ENCODE measurements around the gene ACTG1. TPM values are rescaled to one million over a fixed set of nuclear protein-coding genes. Genes with fewer than 3 reads are reported as not detected.

Gene ACTG1
- total RNA-seq, 1 experiment from 2014 or later: 3,455 TPM

- no peak for TF ChIP-seq ZNF425 (CRISPR knock-in tag; conservative IDR thresholded peaks at IDR 0.05)
- no peak for TF ChIP-seq ZNF396 (CRISPR knock-in tag; IDR thresholded peaks at IDR 0.05; ENCODE audit: borderline replicate concordance)
- TF ChIP-seq JAZF1 (CRISPR knock-in tag; IDR thresholded peaks at IDR 0.05): no peak
- no peak for TF ChIP-seq TCF7 (CRISPR knock-in tag; IDR thresholded peaks at IDR 0.05; ENCODE audit: low read depth)
- TF ChIP-seq NFYB (CRISPR knock-in tag; conservative IDR thresholded peaks at IDR 0.05; ENCODE audit: low read depth): no peak
- TF ChIP-seq RELA (CRISPR knock-in tag; IDR thresholded peaks at IDR 0.05; ENCODE audit: borderline replicate concordance): no peak
- TF ChIP-seq OVOL2 (CRISPR knock-in tag; IDR thresholded peaks at IDR 0.05; ENCODE audit: borderline replicate concordance): no peak
- no peak for TF ChIP-seq AR (CRISPR knock-in tag; IDR thresholded peaks at IDR 0.05)
- TF ChIP-seq GTF2I (CRISPR knock-in tag; conservative IDR thresholded peaks at IDR 0.05): no peak
Measured at GRCh38 chr17:81551458-81552243, 39.1 kb upstream of the ACTG1 start (continued).

DNA sequence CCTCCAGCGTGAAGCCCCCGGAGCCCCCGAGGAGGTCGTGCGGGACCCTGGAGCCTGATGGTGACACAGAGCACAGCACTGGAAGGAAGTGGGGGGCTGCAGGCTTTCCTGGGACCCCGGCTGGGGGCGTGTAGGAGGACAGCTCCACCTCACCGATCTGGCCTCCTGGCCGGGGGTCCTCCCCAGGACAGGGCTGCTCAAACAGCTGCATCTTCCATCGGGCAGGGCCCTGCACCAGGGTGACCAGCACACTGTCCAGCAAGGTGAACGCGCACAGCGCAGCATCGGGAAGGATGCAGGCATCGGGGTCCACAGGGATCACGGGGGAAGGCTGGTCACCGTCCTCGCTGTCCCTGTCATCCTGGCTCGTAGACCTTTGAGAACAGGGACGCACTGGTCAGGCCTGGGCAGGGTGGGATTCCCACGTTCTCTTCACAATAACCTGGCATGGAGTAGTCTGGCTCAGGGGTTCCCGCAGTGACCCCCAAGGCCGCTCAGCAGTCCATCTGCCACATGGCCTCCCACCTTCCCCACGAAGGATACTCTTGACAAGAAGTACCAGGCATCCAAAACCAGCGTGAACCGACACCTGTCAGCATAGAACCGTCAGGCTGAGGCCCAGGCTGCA, 38.3 kb upstream of the ACTG1 start:
- Mint-ChIP-seq H3K27me3 (ENCODE audit: low read depth) (no peaks in the 10 kb centered on the region), H3K4me1 (peaks cover 20% of the 10 kb centered on the region), H3K27ac (no peak overlapping the region), H3K9me3 (no peaks in the 10 kb centered on the region), H3K36me3 (peaks cover 21% of the 10 kb centered on the region), H3K4me3 (peak overlapping the region; percentile 88)
- ChIA-PET POLR2A (interaction anchor here (1.1 to 1.2 kb wide), 2 partner anchors 13 to 28 kb away, joined by 3 to 4 read pairs; no protein-coding TSS in a partner anchor), CTCF (interaction anchor here (1.8 to 2.2 kb wide), 3 partner anchors 13 to 32 kb away, joined by 9 to 14 read pairs (median 11); no protein-coding TSS in a partner anchor)
- DNase-seq (ENCODE audit: low spot score) (no peak), ATAC-seq (no peak)
- TF ChIP-seq, protein P1, sequence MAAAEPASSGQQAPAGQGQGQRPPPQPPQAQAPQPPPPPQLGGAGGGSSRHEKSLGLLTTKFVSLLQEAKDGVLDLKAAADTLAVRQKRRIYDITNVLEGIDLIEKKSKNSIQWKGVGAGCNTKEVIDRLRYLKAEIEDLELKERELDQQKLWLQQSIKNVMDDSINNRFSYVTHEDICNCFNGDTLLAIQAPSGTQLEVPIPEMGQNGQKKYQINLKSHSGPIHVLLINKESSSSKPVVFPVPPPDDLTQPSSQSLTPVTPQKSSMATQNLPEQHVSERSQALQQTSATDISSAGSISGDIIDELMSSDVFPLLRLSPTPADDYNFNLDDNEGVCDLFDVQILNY (CRISPR knock-in tag; IDR thresholded peaks at IDR 0.05): no peak
- TF ChIP-seq, protein P2, sequence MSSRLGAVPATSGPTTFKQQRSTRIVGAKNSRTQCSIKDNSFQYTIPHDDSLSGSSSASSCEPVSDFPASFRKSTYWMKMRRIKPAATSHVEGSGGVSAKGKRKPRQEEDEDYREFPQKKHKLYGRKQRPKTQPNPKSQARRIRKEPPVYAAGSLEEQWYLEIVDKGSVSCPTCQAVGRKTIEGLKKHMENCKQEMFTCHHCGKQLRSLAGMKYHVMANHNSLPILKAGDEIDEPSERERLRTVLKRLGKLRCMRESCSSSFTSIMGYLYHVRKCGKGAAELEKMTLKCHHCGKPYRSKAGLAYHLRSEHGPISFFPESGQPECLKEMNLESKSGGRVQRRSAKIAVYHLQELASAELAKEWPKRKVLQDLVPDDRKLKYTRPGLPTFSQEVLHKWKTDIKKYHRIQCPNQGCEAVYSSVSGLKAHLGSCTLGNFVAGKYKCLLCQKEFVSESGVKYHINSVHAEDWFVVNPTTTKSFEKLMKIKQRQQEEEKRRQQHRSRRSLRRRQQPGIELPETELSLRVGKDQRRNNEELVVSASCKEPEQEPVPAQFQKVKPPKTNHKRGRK (CRISPR knock-in tag; IDR thresholded peaks at IDR 0.05; ENCODE audit: borderline replicate concordance): no peak
- TF ChIP-seq PRDM15 (CRISPR knock-in tag; IDR thresholded peaks at IDR 0.05): no peak
- TF ChIP-seq, protein P3, sequence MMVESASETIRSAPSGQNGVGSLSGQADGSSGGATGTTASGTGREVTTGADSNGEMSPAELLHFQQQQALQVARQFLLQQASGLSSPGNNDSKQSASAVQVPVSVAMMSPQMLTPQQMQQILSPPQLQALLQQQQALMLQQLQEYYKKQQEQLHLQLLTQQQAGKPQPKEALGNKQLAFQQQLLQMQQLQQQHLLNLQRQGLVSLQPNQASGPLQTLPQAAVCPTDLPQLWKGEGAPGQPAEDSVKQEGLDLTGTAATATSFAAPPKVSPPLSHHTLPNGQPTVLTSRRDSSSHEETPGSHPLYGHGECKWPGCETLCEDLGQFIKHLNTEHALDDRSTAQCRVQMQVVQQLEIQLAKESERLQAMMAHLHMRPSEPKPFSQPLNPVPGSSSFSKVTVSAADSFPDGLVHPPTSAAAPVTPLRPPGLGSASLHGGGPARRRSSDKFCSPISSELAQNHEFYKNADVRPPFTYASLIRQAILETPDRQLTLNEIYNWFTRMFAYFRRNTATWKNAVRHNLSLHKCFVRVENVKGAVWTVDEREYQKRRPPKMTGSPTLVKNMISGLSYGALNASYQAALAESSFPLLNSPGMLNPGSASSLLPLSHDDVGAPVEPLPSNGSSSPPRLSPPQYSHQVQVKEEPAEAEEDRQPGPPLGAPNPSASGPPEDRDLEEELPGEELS (CRISPR knock-in tag; IDR thresholded peaks at IDR 0.05): no peak

Data from WTC11 (cell line).